H1 (cell line): ENCODE measurements around the gene DLG5. TPM values are rescaled to one million over a fixed set of nuclear protein-coding genes. Genes with fewer than 3 reads are reported as not detected.

Experiments used
- ATF2 ChIP-seq: IDR thresholded peaks from 2 replicates; pipeline ENCODE4 v1.6.1; 2012; ENCODE audit warnings: low read length, inconsistent platforms
- CHD1 ChIP-seq: IDR thresholded peaks from 2 replicates; pipeline ENCODE4 v1.6.1; 2012; ENCODE audit warnings: low read depth, low read length, improper control_type of control experiment
- CHD2 ChIP-seq: IDR thresholded peaks from 2 replicates; pipeline ENCODE4 v1.6.1; 2012; ENCODE audit warnings: low read length, improper control_type of control experiment
- HDAC2 ChIP-seq, 2 experiments: fragments of 300-600 bp in 1 of 2; sonication (generic) in 1 of 2; IDR thresholded peaks; 2 replicates each; pipeline ENCODE4 v1.6.1; 2011 to 2012; ENCODE audit warnings: low read depth in 2 of 2, low read length in 2 of 2, mild to moderate bottlenecking in 2 of 2, moderate library complexity in 2 of 2, borderline replicate concordance in 1 of 2, inconsistent platforms in 1 of 2
- polyA plus RNA-seq, 7 experiments: library from polyadenylated mRNA; depleted of rRNA in 3 of 7; stranded (reverse) in 5 of 7; unstranded in 2 of 7; fragments of >200 nt in 5 of 7; fragments of 200-250 nt in 2 of 7; gene quantifications; 1 replicate in 5 of 7; 2 replicates in 1 of 7; 4 replicates in 1 of 7; pipeline versions ENCODE4 v1.2.1 to v1.2.3, GENCODE V29; 2011 to 2013; ENCODE audit warnings: missing spikeins in 2 of 7, mixed read lengths in 2 of 7
- total RNA-seq: library from RNA; stranded (reverse); fragmentation: NEBNext Ultra II Directional; extraction: Animal tissue kit (Norgen Biotek cat#: 25700); gene quantifications from 2 replicates; pipeline ENCODE4 v1.2.1, GENCODE V29; 2021

The DLG5 gene
- total and polyA plus RNA-seq, 2 of the 8 experiments (the other 6 are each of a cell fraction or from before 2014, with no cell fraction given), result 15.6 to 71.4 TPM

DNA sequence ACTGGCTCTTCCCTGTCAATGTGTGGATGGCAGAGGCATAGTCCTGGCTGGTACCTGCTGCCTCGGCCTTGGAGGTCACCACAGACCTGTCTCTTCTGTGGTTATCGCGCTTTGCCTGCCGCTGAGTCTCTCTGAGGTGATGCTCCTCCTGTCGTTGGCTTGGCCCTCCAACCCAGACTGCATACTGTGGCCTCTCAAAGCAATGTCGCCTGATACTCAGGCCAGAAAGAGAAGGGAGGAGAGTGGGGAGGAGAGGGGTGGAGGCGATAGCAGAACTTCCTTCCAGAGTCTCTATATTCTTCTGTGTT is 155.7 kb downstream of the DLG5 start (continued):
- TF ChIP-seq ATF2 (no peak), CHD1 (no peak), HDAC2 (IDR thresholded peaks at IDR 0.05; ENCODE audit: borderline replicate concordance in 1 of 2, low read depth in 2 of 2, low read length in 2 of 2) (no peak), CHD2 (no peak)
